ENCODE measurements around the gene SEC22C. TPM values are rescaled to one million over a fixed set of nuclear protein-coding genes. Genes with fewer than 3 reads are reported as not detected.
A peak's percentile ranks its signal among the peaks of the same experiment; 100 is the strongest.

SEC22C gene
- total RNA-seq, 1 donor from 2014 or later, result 37.5 TPM

- DNase-seq (ENCODE audit: low spot score), result peak; percentile 15
- no peaks in the 10 kb centered on the region for H3K9me3 Mint-ChIP-seq
- peak overlapping the region; percentile 51 for H3K4me3 Mint-ChIP-seq
- H3K27ac Mint-ChIP-seq, result peak overlapping the region; percentile 52
- peaks cover 38% of the 10 kb centered on the region for H3K4me1 Mint-ChIP-seq (ENCODE audit: low read depth)
- intact Hi-C loops (cut with micrococcal nuclease), result no loop called here
- no peaks in the 10 kb centered on the region for H3K27me3 Mint-ChIP-seq (ENCODE audit: insufficient read depth)
- peaks cover 6% of the 10 kb centered on the region for H3K36me3 Mint-ChIP-seq (ENCODE audit: low read depth)
These were observed 55.0 kb downstream of the SEC22C start for GRCh38 chr3:42526616-42527367.

- Mint-ChIP-seq H3K36me3 (ENCODE audit: low read depth) (peaks cover 6% of the 10 kb centered on the region), H3K9me3 (no peaks in the 10 kb centered on the region), H3K4me1 (ENCODE audit: low read depth) (peaks cover 35% of the 10 kb centered on the region), H3K27ac (no peak overlapping the region), H3K27me3 (ENCODE audit: insufficient read depth) (no peaks in the 10 kb centered on the region), H3K4me3 (no peak overlapping the region)
- intact Hi-C loops (cut with micrococcal nuclease), result no loop called here
- no peak for DNase-seq (ENCODE audit: low spot score)
These were observed 55.9 kb downstream of the SEC22C start for GRCh38 chr3:42525736-42526345.

GRCh38 chr3:42525212-42525611, 56.6 kb downstream of the SEC22C start:
- intact Hi-C loops (cut with micrococcal nuclease), result no loop called here
- H3K9me3 Mint-ChIP-seq, result no peaks in the 10 kb centered on the region
- H3K27ac Mint-ChIP-seq, result no peak overlapping the region
- H3K27me3 Mint-ChIP-seq (ENCODE audit: insufficient read depth), result no peaks in the 10 kb centered on the region
- no peak for DNase-seq (ENCODE audit: low spot score)
- peaks cover 5% of the 10 kb centered on the region for H3K36me3 Mint-ChIP-seq (ENCODE audit: low read depth)
- peaks cover 35% of the 10 kb centered on the region for H3K4me1 Mint-ChIP-seq (ENCODE audit: low read depth)
- H3K4me3 Mint-ChIP-seq, result no peak overlapping the region

GRCh38 chr3:42524751-42525150, 57.0 kb downstream of the SEC22C start:
- no peak overlapping the region for H3K4me3 Mint-ChIP-seq
- no peak for DNase-seq (ENCODE audit: low spot score)
- H3K36me3 Mint-ChIP-seq (ENCODE audit: low read depth), result peaks cover 2% of the 10 kb centered on the region
- no peak overlapping the region for H3K27ac Mint-ChIP-seq
- H3K27me3 Mint-ChIP-seq (ENCODE audit: insufficient read depth), result no peaks in the 10 kb centered on the region
- no peaks in the 10 kb centered on the region for H3K9me3 Mint-ChIP-seq
- H3K4me1 Mint-ChIP-seq (ENCODE audit: low read depth), result peaks cover 35% of the 10 kb centered on the region
- intact Hi-C loops (cut with micrococcal nuclease), result no loop called here

- Mint-ChIP-seq H3K36me3 (ENCODE audit: low read depth) (peaks cover 2% of the 10 kb centered on the region), H3K27ac (no peak overlapping the region), H3K4me3 (no peak overlapping the region), H3K4me1 (ENCODE audit: low read depth) (peaks cover 15% of the 10 kb centered on the region), H3K27me3 (ENCODE audit: insufficient read depth) (no peaks in the 10 kb centered on the region), H3K9me3 (no peaks in the 10 kb centered on the region)
- intact Hi-C loops (cut with micrococcal nuclease), result no loop called here
- no peak for DNase-seq (ENCODE audit: low spot score)
These were observed 60.9 kb downstream of the SEC22C start for GRCh38 chr3:42520906-42521305.

- no peaks in the 10 kb centered on the region for H3K27me3 Mint-ChIP-seq (ENCODE audit: insufficient read depth)
- H3K9me3 Mint-ChIP-seq, result no peaks in the 10 kb centered on the region
- intact Hi-C loops (cut with micrococcal nuclease), result no loop called here
- DNase-seq (ENCODE audit: low spot score), result no peak
- peak overlapping the region; percentile 19 for H3K27ac Mint-ChIP-seq
- H3K4me1 Mint-ChIP-seq (ENCODE audit: low read depth), result peaks cover 15% of the 10 kb centered on the region
- H3K4me3 Mint-ChIP-seq, result no peak overlapping the region
- H3K36me3 Mint-ChIP-seq (ENCODE audit: low read depth), result peaks cover 2% of the 10 kb centered on the region
These were observed 61.4 kb downstream of the SEC22C start for GRCh38 chr3:42520336-42520735.

- peaks cover 15% of the 10 kb centered on the region for H3K4me1 Mint-ChIP-seq (ENCODE audit: low read depth)
- H3K9me3 Mint-ChIP-seq, result no peaks in the 10 kb centered on the region
- intact Hi-C loops (cut with micrococcal nuclease), result no loop called here
- no peak overlapping the region for H3K27ac Mint-ChIP-seq
- no peak for DNase-seq (ENCODE audit: low spot score)
- H3K4me3 Mint-ChIP-seq, result peak overlapping the region; percentile 24
- H3K27me3 Mint-ChIP-seq (ENCODE audit: insufficient read depth), result no peaks in the 10 kb centered on the region
- peaks cover 2% of the 10 kb centered on the region for H3K36me3 Mint-ChIP-seq (ENCODE audit: low read depth)
These were observed 62.2 kb downstream of the SEC22C start for GRCh38 chr3:42519568-42519962.

GRCh38 chr3:42518800-42519567, 62.8 kb downstream of the SEC22C start:
- Mint-ChIP-seq H3K9me3 (no peaks in the 10 kb centered on the region), H3K27ac (no peak overlapping the region), H3K4me3 (no peak overlapping the region), H3K36me3 (ENCODE audit: low read depth) (peaks cover 2% of the 10 kb centered on the region), H3K27me3 (ENCODE audit: insufficient read depth) (no peaks in the 10 kb centered on the region), H3K4me1 (ENCODE audit: low read depth) (peaks cover 15% of the 10 kb centered on the region)
- intact Hi-C loops (cut with micrococcal nuclease), result no loop called here
- DNase-seq (ENCODE audit: low spot score), result peak; percentile 12

GRCh38 chr3:42517117-42517516, 64.7 kb downstream of the SEC22C start:
- no peak overlapping the region for H3K27ac Mint-ChIP-seq
- H3K27me3 Mint-ChIP-seq (ENCODE audit: insufficient read depth), result no peaks in the 10 kb centered on the region
- DNase-seq (ENCODE audit: low spot score), result no peak
- H3K4me1 Mint-ChIP-seq (ENCODE audit: low read depth), result peaks cover 15% of the 10 kb centered on the region
- H3K9me3 Mint-ChIP-seq, result no peaks in the 10 kb centered on the region
- no peak overlapping the region for H3K4me3 Mint-ChIP-seq
- intact Hi-C loops (cut with micrococcal nuclease), result no loop called here
- peaks cover 2% of the 10 kb centered on the region for H3K36me3 Mint-ChIP-seq (ENCODE audit: low read depth)

GRCh38 chr3:42516443-42516842, 65.3 kb downstream of the SEC22C start:
- no peaks in the 10 kb centered on the region for H3K27me3 Mint-ChIP-seq (ENCODE audit: insufficient read depth)
- H3K36me3 Mint-ChIP-seq (ENCODE audit: low read depth), result peaks cover 2% of the 10 kb centered on the region
- peaks cover 18% of the 10 kb centered on the region for H3K4me1 Mint-ChIP-seq (ENCODE audit: low read depth)
- no peaks in the 10 kb centered on the region for H3K9me3 Mint-ChIP-seq
- no peak overlapping the region for H3K27ac Mint-ChIP-seq
- intact Hi-C loops (cut with micrococcal nuclease), result no loop called here
- H3K4me3 Mint-ChIP-seq, result no peak overlapping the region
- DNase-seq (ENCODE audit: low spot score), result no peak

- intact Hi-C loops (cut with micrococcal nuclease), result no loop called here
- DNase-seq (ENCODE audit: low spot score), result no peak
- Mint-ChIP-seq H3K27me3 (ENCODE audit: insufficient read depth) (no peaks in the 10 kb centered on the region), H3K4me3 (no peak overlapping the region), H3K27ac (no peak overlapping the region), H3K4me1 (ENCODE audit: low read depth) (peaks cover 22% of the 10 kb centered on the region), H3K9me3 (no peaks in the 10 kb centered on the region), H3K36me3 (ENCODE audit: low read depth) (peaks cover 2% of the 10 kb centered on the region)
These were observed 65.8 kb downstream of the SEC22C start for GRCh38 chr3:42515976-42516375.

- H3K27ac Mint-ChIP-seq, result no peak overlapping the region
- H3K36me3 Mint-ChIP-seq (ENCODE audit: low read depth), result peaks cover 2% of the 10 kb centered on the region
- intact Hi-C loops (cut with micrococcal nuclease), result no loop called here
- H3K9me3 Mint-ChIP-seq, result no peaks in the 10 kb centered on the region
- DNase-seq (ENCODE audit: low spot score), result no peak
- no peak overlapping the region for H3K4me3 Mint-ChIP-seq
- peaks cover 21% of the 10 kb centered on the region for H3K4me1 Mint-ChIP-seq (ENCODE audit: low read depth)
- no peaks in the 10 kb centered on the region for H3K27me3 Mint-ChIP-seq (ENCODE audit: insufficient read depth)
These were observed 66.3 kb downstream of the SEC22C start for GRCh38 chr3:42515391-42515916.

GRCh38 chr3:42514876-42515275, 66.9 kb downstream of the SEC22C start:
- no peak overlapping the region for H3K4me3 Mint-ChIP-seq
- H3K27me3 Mint-ChIP-seq (ENCODE audit: insufficient read depth), result no peaks in the 10 kb centered on the region
- intact Hi-C loops (cut with micrococcal nuclease), result no loop called here
- H3K27ac Mint-ChIP-seq, result no peak overlapping the region
- H3K9me3 Mint-ChIP-seq, result no peaks in the 10 kb centered on the region
- DNase-seq (ENCODE audit: low spot score), result no peak
- peaks cover 15% of the 10 kb centered on the region for H3K4me1 Mint-ChIP-seq (ENCODE audit: low read depth)
- H3K36me3 Mint-ChIP-seq (ENCODE audit: low read depth), result no peaks in the 10 kb centered on the region
